Measurements from ENCODE around the gene TOM1. TPM values are rescaled to one million over a fixed set of nuclear protein-coding genes. Genes with fewer than 3 reads are reported as not detected.

TOM1 gene
- total RNA-seq: 10 to 100 TPM; 62.4 to 63.2 TPM
- long read RNA-seq, transcript TOM1-210 (15 exons, 2,389 nt): major isoform, 100 of 163 reads
- long read RNA-seq, transcript TOM1-204 (15 exons, 2,390 nt): minor isoform, 10 of 163 reads
- long read RNA-seq, partial matches to known transcripts: 28 of 163 reads
- long read RNA-seq, other reads (novel, unspliced or antisense): 23 of 163 reads

DNA sequence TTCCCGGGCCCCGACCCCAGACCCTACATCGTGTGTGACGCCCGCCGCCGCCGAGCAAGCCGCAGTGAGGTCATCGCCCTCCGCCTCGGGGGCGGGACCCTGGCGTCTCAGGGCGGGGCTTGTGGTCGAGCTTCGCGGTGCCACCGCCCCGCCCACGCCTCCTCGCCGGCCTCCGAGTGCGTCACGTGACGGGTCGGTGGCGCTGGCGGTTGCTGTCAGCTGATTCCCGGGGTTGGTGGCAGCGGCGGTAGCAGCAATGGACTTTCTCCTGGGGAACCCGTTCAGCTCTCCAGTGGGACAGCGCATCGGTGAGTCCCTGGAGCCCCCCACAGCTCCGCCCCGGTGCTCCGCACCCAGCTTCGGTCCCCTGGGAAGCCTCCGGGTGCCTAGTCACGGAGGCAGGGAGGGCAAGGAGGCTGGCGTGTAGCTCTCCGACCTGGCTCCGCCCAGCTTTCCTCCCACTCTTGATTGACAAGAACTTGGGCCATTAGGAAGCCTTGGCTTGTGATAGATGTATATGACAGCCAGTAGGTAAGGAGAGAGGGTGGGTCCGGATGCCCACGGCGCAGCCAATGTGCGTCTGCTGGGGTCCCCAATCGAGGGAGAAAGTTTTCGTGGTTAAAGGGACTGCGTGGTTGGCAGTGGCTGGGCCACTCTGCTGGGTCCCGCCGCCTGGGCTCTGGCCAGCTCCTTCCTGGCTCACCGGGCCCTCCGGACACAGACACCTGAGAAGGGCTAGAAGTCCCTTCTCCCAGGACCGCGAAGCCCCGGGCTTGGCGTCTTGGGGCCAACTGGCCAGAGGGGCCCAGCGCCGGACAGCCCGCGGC lies at the start of gene TOM1:
TOM1 (plus strand) TSS at position 222 of the 827 bp plus-strand sequence; CDS start at position 257, 35 bp downstream.
- ATAC-seq (peak; percentile 89), DNase-seq (peak; percentile 96 to 99)
- intact Hi-C loops (cut with DNase I, micrococcal nuclease): no loop called here

DNA sequence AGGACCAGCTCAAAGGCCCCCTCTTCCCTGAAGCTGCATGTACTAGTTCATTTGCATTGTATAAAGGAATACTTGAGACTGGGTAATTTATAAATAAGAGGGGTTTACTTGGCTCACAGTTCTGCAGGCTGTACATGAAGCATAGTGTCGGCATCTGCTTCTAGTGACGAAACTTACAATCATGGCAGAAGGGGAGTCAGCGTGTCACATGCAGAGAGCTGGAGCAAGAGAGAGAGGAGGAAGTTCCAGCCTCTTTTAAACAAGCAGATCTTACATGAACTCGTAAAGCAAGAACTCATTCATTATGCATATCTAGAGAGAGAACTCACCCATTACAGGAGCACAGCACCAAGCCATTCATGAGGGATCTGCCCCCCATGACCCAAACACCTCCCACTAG lies 49.5 kb upstream of the TOM1 start:
- intact Hi-C loops (cut with DNase I, micrococcal nuclease): no loop called here

DNA sequence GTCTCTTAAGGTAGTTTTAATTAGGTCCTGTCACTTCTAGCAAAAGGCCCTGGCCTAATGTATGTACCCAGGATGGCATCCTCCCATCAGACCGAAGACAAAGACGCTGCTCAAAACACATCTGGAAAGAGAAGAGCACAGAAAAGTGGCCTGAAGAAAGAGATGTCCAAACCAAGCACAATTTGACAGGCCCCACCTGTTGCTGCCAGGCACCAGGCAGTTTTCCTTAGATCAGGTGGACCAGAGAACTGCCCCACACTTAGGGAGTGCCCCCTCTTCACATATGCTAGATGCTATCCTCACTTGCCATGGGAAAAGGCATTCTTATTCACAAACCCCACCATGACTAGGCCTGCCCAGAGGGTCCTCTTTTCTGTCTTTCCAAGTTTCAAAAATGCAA lies 45.7 kb upstream of the TOM1 start:
- DNase-seq: no peak
- no peak for ATAC-seq
- intact Hi-C loops (cut with DNase I, micrococcal nuclease): no loop called here

More for the DNA sequence above, 49.5 kb upstream of the TOM1 start:
- no peak for ATAC-seq
- no peak for DNase-seq

DNA sequence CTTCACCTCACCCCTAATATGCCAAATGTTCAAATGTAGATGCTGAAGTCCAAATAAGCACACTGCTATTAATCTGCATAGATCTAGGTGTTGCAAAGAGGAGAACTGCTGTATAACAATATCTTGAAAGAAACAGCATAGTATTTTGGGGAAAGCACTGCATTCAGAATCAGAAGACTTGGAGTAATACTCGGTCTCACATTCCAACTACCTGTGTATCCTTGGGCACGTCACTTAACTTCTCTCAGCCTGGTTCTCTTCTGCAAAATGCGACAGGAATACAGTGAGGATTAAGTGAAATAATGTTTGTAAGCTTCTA lies 42.7 kb upstream of the TOM1 start:
- intact Hi-C loops (cut with DNase I, micrococcal nuclease): no loop called here
- ATAC-seq: peak; percentile 15
- DNase-seq: no peak

DNA sequence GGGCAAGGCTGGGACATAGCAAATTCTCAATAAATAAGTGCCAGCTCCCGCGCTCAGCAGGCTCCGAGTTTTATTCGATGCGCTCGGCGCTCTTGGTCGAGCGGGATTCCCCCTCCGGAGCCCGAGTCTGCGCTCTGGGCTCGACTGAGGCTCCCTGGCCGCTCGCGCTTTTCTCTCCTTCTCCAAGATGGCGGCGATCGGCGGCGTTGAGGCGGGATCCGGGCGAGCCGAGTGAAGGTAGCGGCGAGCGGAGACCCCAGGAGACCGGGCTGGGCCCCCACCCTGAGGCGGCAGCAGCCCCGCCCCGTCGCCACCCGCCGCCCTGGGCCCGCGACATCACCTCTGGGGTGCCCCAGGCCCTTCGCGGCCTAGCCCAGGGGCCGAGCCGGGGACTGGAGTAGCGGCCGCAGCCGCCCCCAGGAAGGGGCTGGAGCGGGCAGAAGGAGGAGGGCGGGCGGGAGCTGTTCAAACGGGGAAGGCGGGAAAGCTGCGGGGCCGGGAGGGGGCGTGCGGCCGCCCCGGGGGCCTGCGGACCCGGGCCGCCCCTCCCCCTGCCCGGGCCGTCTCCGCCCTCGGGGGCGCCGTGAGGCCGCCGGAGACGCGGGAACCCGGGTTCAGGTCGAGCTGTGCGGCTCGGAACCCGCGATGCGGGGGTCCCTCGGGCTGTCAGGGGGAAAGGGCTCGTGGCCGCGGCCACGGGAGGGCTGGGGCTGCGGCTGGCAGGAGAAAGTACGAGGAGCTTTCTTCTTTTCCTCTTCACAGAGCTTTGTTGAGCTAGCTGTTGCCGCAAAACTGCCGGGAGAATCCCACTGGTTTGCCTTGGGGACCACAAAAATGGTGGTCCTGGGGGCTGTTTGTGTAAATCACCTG lies 42.1 kb upstream of the TOM1 start, which contains the start of gene HMGXB4:
HMGXB4 (plus strand) TSS at position 173 of the 870 bp plus-strand sequence. CDS start 4,898 bp downstream, outside the sequence.
- ATAC-seq (peak; percentile 95), DNase-seq (peak; percentile 86 to 90)
- intact Hi-C loops (cut with DNase I, micrococcal nuclease): no loop called here

DNA sequence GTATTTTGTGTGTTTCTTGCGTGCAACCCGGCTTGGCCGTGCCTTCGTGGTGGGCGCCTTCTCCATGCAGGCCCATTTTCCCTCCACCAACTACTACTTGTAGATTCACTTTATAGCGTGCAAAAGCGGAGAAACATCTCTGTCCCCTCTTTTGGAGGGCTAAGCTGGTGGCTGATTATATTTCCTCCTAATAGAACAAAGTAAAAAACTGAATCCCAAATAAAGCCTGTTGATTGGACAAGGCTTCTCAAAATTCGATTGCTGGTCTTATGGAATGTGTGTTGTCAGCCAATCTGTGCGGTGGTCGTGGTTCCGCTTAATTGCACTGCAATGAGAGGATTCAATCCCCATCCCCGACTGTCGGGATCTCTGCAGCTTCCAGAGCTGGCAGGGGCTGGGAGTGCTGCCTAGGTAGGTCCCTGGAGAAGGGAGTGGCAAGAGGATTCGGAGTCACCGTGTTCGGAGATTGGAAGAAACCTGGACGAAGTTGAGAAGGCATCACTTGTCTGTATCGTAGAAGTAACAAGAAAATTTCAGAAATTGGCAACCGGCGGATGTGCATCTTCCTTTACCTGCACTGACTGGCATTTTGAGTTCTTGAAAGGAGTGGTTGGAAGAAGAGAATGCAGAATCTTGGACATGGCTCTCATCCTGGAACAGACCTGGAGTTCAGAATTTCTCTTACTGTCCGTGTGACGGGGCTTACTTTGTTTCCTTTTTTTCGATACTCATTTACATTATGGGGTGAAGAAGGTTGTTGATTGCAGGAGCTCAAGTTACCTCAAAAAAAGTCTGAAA lies 41.3 kb upstream of the TOM1 start:
- ATAC-seq: peak; percentile 36
- DNase-seq: peak; percentile 31 to 33
- intact Hi-C loops (cut with DNase I, micrococcal nuclease): no loop called here

DNA sequence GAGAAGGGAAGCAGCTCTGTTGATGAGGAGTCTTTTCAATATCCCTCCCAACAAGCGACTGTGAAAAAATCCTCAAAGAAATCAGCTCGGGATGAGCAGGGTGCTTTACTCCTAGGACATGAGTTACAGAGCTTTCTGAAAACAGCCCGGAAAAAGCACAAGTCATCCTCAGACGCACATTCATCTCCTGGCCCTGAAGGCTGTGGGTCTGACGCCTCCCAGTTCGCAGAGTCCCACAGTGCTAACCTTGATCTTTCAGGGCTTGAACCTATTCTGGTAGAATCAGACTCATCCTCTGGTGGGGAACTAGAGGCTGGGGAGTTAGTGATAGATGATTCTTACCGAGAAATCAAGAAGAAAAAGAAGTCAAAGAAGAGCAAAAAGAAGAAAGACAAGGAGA lies 34.7 kb upstream of the TOM1 start:
- DNase-seq: no peak
- no peak for ATAC-seq
- intact Hi-C loops (cut with DNase I, micrococcal nuclease): no loop called here

DNA sequence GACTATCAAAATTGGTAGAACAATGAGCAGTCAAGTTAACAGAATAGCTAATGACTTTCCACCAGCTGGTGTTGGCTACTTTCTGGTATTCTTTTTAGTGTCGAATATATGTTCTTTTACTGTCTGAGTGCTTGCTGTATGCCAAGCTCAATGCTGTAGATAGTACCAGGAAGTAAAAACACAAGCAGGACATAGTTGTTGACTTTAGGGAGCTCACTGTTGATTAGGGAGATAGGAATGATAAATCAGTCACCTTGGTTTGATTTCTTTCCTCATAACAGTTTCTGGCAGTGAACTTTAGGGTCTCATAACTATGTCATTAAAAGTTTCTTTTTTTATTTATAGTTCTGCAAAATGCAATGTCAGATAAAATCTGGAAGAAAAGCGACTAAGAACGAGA lies 33.4 kb upstream of the TOM1 start:
- intact Hi-C loops (cut with DNase I, micrococcal nuclease): no loop called here
- no peak for DNase-seq
- ATAC-seq: peak; percentile 90

DNA sequence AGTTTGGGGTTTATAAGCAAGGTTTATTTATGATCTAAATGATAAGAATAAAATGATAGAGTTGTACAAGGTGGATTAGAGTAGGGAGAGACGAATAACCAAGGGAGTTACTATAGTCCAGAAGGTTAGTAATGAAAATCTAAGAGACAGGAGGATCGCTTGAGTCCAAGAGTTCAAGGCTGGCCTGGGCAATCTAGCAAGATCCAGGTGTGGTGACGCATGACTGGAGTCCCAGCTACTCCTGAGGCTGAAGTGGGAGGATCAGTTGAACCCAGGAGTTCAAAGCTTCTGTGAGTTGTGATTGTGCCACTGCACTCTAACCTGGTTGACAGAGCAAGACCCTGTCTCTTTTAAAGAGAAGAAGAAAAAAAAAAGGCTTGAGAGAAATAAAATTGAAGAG lies 30.1 kb upstream of the TOM1 start:
- intact Hi-C loops (cut with DNase I, micrococcal nuclease): no loop called here
- DNase-seq: no peak
- peak; percentile 57 for ATAC-seq

DNA sequence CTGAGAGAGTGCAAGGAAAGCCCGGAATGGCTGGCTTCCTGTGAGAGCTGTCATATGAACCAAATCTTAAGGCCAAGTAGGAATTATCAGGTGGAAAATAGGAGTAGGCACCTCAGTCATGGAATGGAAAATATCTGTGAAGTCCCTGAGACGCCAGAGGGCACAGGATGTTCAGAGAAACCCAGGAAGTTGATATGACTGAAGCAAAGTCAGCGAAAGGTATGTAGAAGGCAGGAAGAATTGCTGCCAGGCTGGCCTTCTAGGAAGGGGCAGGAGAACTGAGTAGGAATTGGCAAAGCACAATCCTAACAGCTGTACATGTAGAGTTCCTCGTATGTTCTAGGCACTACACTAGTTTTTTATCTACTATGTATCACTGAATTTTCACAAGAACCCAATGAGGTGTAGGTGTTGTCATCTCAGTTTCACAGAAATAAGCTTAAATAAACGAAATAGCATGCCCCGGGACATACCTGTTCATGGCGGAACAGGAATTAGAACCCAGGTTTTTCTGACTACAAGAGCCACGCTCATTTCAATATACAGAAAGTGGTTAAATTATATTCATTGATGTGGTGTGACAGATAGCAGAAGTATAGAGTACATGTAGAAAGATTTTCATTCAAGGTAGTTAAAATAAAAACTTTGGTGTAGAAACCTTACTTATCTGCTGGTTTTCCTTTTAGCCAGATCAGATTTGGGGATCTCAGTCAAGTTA lies 25.4 kb upstream of the TOM1 start:
- intact Hi-C loops (cut with DNase I, micrococcal nuclease): no loop called here
- no peak for DNase-seq
- ATAC-seq: no peak

DNA sequence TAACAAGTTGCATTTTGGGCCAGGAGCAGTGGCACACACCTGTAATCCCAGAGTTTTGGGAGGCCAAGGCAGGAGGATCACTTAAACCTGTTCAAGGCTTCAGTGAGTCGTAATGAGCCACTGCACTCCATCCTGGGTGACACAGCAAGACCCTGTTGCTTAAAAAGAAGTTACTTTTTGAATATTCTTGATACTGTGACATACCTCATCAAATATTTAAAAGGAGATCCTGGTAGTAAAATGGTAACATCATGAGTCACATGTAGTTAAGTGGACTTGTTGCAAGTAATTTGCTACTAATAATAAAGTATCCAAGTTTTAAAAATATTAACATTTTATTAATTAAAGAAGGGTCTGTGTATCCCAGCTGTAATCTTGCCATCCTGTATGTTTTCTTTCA lies 24.1 kb upstream of the TOM1 start:
- DNase-seq (no peak), ATAC-seq (no peak)
- intact Hi-C loops (cut with DNase I, micrococcal nuclease): no loop called here

DNA sequence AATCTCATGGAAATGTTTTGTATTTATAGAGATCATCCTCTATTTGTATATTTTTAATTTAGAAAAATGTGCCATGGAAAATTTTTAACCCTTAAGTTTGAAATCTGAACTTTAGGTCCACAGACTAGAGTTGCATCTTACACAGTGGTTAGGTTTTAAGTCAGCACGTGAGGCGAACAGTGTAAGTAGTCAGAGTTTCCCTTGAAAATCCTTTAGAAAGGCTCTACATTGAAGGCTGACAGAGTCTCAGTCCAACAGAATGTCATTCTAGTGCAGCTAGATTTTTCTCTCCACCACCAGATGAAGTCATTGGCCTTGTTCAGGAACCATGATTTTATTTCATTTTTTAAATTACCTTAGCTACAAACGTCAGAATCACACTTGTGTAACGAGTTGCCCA lies 23.7 kb upstream of the TOM1 start:
- intact Hi-C loops (cut with DNase I, micrococcal nuclease): no loop called here

DNA sequence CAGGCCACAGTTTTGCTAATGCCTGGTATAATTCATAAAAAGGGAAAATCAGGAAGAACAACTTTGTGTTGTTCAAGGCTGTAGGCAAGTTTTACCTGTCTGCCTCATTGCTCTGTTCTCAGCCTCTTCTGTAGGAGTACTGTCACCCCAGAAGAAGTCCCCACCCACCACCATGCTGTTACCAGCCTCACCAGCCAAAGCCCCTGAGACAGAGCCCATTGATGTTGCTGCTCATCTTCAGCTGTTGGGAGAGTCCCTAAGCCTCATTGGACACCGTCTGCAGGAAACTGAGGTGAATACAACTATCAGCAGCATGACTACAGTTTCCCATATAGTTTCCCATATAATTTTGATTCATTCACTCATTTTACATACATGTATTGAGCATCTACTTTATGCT lies 11.6 kb upstream of the TOM1 start:
- DNase-seq: no peak
- intact Hi-C loops (cut with DNase I, micrococcal nuclease): no loop called here
- ATAC-seq: no peak

More for the DNA sequence above, 23.7 kb upstream of the TOM1 start:
- no peak for ATAC-seq
- DNase-seq: no peak

DNA sequence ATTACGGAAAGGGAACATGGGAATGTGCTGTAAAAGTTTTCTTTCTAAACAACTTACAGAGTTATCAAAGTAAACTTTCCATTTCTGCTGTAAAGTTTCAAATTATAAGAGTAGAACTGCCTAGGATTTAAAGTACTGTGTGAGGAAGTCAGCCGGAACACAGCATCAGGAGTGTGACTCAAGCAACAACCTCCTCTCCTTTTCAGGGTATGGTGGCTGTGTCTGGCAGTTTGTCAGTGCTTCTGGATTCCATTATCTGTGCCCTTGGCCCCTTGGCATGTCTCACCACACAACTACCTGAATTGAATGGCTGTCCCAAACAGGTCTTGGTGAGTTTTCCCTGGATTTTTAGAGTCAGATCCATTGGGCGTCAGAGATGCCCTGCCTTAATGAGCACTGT lies 6.9 kb upstream of the TOM1 start:
- ATAC-seq (no peak), DNase-seq (no peak)
- intact Hi-C loops (cut with DNase I, micrococcal nuclease): no loop called here

DNA sequence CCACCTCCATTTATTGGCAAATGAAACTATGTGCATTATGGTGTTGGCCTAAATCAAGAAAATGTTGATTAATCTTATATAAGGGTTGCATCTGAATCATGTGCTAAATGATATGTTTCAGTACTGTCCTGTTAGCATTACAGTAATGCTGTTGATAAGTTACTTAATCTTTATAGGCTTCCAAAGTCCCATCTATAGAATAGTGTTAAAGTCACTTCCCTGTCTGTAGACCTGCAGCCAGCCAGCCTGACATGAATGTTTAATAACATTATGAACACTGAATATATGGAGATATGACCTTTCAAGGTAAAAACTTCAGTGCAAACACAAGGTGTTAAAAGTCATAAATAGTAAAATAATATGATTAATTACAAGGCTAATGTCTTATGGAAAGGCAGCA lies 3.6 kb upstream of the TOM1 start:
- intact Hi-C loops (cut with DNase I, micrococcal nuclease): no loop called here
- no peak for ATAC-seq

DNA sequence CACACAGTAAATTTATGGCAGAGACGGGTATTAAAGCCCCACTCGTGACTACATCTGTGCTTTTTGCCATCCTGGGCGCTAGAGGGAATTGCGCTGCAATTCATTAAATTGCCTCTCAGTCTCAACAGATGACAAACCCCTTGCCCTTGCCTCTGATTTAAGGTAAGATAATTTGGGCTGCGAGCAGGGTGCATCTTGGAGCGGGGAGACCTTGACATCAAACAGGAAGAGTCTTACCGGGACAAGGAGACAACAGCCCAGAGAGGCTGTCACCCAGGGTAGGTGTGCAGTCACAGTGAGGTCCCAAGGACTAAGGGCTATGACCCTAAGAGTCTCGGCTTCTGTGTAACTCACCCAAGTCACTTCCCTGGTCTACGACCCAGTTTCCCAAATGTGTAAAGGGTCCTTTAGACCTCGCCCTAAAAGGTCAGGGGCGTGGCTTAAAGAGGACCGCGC lies 449 bp upstream of the TOM1 start:
- DNase-seq (peak in 1 of 2 donors; percentile 24), ATAC-seq (peak; percentile 13)
- intact Hi-C loops (cut with DNase I, micrococcal nuclease): no loop called here

More for the DNA sequence above, 3.6 kb upstream of the TOM1 start:
- no peak for DNase-seq

DNA sequence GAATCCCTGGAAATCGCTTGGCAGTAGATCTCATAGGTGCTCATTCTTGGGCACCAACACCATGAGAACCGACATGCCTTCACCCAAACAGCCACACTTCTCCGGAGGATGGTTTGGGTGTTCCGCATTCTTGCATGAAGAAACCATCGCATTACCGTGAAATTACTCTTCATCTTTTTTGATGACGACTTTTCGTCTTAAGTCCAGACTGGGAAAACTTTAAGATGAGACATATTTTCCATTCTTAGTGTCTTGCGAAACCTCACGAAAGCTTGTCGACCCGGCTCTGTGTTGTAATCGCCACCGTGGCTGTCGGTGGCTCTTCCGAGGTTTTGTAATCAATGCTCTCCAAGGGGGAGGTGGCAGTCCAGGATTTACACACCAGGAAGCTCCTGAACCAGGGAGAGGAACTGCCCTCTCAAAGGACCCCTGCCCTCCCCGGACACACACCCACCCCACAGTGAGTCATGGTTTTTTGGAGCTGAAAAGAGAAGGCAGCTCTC lies 1.7 kb downstream of the TOM1 start:
- intact Hi-C loops (cut with DNase I, micrococcal nuclease): no loop called here
- ATAC-seq: no peak
- DNase-seq: no peak

DNA sequence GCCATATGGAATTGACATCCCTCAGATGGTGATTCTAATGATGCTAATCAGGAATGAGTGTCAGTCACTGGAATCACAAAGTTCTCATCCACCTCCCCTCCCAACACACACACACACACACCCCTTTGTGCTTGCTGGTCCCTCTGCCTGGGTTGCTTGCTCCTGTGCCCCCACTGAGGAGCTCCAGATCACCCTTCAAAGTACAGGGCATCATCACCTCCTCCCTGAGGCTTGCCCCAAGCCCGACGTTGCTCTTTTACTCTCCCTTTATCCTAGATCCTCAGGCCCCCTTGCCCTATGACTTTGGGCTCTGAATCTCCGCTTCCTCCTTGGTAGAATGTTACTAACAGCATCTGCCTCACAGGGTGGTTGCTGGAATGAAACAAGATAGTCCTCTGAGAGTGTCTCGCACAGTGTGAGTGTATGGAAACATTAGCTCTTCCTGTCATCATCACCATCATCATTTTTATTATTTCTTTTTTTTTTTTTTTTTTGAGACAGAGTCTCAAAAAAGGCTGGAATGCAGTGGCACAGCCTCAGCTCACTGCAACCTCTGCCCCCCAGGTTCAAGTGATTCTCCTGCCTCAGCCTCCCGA lies 3.4 kb downstream of the TOM1 start:
- intact Hi-C loops (cut with DNase I, micrococcal nuclease): no loop called here
- DNase-seq: no peak
- ATAC-seq: no peak

All from left colon (tissue), 2 donors.